Sciatic nerve (tissue), 2 donors: ENCODE results near the gene PIP4P1. TPM values are rescaled to one million over a fixed set of nuclear protein-coding genes. Genes with fewer than 3 reads are reported as not detected.
"Not testable (repeated sequence)": the region's sequence is repeated elsewhere in the genome, so short reads cannot be mapped to it uniquely, and the experiment has no call there.

ENCODE experiments used
- ATAC-seq: fragments of 200-7000 bp; cut with Tn5 transposase; one replicate; pipeline ENCODE4 v1.9.1; 2020; ENCODE audit warnings: mild to moderate bottlenecking, moderate library complexity
- DNase-seq: peaks from one replicate; pipeline ENCODE4 v3.0.0-alpha.2; 2020; ENCODE audit warnings: low spot score
- intact Hi-C: fragments of 100-400 bp; cut with DNase I; formaldehyde crosslinking; loops from one replicate; pipeline ENCODE4 v1.14.2; 2022
- total RNA-seq: library from RNA; stranded (reverse); fragmentation: NEBNext Ultra II Directional; extraction: Animal tissue kit (Norgen Biotek cat#: 25700); gene quantifications from one replicate; pipeline ENCODE4 v1.2.1, GENCODE V29; 2021
- donor health status: DM: no; HTN: no; CAD: no.
- donor health status: DM: no; HTN: no; CAD: no.

Gene PIP4P1
- 33.0 TPM for total RNA-seq

DNA sequence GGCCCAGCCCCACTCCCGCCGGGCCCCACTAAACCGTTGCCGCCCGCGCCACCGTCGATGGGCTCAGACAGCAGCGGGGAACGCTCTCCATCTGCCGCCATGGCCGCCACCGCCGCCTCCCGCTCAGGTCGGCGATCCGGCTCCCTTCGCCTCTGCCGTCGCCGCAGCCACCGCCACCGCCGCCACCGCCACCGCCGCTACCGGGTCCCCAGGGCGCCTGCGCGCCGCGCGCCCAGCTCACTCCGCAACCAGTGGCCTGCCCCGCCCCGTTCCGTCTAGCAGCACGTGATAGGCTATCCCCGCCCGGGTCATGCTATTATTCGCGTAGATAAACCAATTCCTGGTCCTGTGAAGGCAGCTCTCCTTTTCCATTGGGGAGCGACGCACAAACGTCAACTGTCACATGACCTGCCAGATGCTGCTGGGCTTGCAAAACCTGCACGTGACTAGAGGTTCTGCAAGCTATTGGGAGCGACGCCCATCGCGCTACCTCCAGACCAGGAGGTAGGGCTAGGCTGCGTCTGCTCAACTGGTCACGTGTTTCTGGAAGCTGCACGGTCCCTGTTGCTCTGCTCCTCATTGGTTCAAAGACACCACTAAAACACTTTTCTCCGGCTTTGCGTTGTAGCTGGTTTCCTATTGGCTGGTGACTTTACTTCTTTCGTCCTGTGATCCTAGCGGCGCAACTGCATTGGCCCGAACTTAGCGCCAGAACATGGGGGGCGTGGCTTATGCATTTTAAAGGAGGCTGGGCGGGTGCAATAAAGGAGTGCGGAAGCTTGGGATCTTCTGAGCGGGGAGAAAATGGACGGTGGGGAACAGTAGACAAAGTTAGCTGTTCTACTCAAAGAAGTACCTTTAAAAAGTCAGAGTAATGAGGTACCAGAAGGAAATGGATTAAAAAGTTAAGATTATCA lies at the start of gene PIP4P1:
TSS of gene PIP4P1 (minus strand) at position 210 of the 917 bp plus-strand sequence. CDS start at position 101, 109 bp downstream.
- intact Hi-C loops = no loop called here
- ATAC-seq = peak; percentile 99
- peak; percentile 98 for DNase-seq

DNA sequence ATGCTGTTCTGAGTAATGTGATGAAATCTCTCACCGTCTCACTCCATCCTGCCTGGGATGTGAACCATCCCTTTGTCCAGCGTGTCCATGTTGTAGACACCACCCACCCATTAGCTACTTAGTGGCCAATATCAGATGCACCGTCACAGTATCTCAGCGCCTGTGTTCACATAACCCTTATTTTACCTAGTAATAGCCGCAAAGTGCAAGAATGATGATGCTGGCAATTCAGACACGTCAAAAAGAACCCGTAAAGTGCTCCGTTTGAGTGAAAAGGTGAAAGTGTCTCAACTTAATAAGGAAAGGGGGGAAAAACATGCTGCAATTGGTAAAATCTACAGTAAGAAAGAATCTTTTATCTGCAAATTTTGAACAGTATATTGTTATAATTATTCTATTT lies 47.1 kb upstream of the PIP4P1 start:
- ATAC-seq (no peak), DNase-seq (no peak)
- intact Hi-C loops = no loop called here

DNA sequence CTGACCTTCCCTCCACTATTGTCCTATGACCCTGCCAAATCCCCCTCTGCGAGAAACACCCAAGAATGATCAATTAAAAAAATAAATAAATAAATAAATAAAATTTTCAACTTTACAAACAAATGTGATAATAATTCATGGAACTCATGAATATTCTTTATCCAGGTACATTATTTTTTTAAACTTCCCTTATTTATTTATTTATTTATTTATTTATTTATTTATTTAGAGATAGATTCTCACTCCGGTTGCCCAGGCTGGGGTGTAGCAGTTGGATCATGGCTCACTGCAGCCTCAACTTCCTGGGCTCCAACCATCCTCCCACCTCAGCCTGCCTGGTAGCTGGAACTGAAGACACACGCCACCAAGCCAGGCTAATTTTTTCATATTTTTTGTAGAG lies 46.3 kb upstream of the PIP4P1 start:
- DNase-seq, intact Hi-C loops, ATAC-seq: not testable (repeated sequence)

DNA sequence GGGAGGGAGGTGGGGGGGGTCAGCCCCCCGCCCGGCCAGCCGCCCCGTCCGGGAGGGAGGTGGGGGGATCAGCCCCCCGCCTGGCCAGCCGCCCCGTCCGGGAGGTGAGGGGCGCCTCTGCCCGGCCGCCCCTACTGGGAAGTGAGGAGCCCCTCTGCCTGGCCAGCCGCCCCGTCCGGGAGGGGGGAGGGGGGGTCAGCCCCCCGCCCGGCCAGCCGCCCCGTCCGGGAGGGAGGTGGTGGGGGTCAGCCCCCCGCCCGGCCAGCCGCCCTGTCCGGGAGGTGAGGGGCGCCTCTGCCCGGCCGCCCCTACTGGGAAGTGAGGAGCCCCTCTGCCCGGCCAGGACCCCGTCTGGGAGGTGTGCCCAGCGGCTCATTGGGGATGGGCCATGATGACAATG lies 45.5 kb upstream of the PIP4P1 start:
- intact Hi-C loops, DNase-seq, ATAC-seq: not testable (repeated sequence)

DNA sequence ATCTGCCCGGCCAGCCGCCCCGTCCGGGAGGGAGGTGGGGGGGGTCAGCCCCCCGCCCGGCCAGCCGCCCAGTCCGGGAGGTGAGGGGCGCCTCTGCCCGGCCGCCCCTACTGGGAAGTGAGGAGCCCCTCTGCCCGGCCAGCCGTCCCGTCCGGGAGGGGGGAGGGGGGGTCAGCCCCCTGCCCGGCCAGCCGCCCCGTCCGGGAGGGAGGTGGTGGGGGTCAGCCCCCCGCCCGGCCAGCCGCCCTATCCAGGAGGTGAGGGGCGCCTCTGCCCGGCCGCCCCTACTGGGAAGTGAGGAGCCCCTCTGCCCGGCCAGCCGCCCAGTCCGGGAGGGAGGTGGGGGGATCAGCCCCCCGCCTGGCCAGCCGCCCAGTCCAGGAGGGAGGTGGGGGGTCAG lies 45.0 kb upstream of the PIP4P1 start:
- ATAC-seq, intact Hi-C loops, DNase-seq: not testable (repeated sequence)

DNA sequence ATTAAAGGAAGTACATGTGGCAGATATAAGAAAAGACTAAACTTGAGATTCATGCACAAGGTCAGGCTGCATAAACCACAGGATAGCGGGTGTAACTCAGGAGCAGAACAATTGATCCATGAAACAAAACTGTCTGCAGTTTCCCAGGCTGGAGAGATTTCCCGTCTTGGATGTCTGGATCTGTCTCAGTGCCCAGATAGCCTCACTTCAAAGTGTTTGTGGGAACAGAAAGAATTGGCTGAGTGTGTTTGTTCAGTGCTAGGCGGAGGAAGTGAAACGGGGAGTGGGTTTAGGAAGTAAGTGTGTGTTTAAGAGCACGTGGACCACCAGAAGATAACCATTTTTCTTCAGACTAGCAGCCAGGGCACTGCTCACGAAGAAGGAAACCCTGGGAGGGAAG lies 42.7 kb upstream of the PIP4P1 start:
- intact Hi-C loops = no loop called here
- ATAC-seq (peak; percentile 62), DNase-seq (no peak)

DNA sequence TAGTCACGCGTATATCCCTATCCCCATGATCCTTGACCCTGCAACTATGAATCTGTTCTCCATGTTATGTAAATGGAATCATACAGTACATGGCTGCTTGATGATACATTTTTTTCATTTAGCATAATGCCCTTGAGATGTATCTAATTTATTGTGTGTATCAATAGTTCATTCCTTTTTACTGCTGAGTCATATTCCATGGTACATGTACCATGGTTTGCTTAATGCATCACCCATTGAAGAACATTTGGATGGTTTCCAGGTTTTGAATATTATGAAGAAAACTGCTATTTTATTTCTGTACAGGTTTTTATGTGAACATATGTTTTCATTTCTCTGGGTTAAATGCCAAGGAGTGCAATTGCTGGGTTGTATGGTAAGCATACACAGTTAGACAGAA lies 40.1 kb upstream of the PIP4P1 start:
- ATAC-seq (no peak), DNase-seq (no peak)
- intact Hi-C loops = no loop called here

DNA sequence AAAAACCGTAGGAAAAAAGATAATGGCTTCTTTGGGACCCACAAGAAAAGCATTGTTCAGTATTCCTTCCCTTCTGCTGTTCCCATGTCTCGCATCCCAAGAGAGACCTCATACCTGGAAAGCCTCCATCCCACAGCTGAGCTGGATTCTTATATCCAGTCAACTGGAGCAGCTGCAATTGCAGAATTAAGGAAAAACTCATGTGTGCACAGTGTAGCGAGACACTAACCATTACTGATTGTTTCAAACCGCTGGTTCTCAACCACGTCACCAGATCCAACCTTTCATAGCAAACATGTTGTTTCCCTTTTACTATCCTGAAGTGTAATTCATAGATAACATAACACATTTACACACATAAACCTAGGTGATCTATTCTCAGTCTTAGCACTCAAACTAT lies 38.6 kb upstream of the PIP4P1 start:
- DNase-seq = no peak
- no peak for ATAC-seq
- intact Hi-C loops = no loop called here

DNA sequence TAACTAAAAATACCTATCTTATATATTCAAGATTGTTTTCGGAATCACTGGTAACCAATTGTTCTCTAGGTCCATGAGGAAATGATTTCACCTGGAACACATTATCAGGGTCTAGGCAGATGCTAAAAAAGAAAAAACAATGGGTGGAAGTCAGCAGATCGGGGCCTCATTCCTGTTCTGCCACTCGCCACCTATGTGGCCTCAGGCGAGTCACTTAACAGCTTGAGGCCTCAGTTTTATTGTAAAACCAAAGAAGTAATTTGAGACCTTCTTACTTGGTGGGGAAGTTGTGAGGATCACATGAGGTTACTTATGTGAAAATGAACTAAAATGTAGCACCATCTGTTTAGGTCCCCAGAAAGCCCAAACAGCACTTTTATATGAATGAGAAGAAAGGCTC lies 37.9 kb upstream of the PIP4P1 start:
- ATAC-seq (no peak), DNase-seq (no peak)
- intact Hi-C loops = no loop called here

DNA sequence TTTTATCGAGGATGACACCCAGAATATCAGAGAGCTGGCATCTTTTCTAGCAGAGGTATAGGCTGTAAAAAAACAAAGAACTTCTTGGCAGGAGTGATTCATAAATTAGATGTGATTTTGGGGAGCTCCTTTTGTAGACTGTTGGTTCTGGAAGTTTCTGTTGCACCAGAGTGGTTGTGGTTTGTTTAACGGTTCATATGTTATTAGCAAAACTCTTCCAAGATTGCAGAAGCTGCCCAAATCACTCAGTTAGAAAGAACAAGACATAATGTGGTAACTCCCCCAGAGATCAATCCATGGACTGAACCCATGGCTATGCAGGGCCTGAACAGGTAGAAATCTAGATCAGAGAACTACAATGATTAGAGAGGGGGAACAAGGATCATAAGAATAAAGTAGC lies 37.4 kb upstream of the PIP4P1 start:
- intact Hi-C loops = no loop called here
- ATAC-seq (no peak), DNase-seq (no peak)

DNA sequence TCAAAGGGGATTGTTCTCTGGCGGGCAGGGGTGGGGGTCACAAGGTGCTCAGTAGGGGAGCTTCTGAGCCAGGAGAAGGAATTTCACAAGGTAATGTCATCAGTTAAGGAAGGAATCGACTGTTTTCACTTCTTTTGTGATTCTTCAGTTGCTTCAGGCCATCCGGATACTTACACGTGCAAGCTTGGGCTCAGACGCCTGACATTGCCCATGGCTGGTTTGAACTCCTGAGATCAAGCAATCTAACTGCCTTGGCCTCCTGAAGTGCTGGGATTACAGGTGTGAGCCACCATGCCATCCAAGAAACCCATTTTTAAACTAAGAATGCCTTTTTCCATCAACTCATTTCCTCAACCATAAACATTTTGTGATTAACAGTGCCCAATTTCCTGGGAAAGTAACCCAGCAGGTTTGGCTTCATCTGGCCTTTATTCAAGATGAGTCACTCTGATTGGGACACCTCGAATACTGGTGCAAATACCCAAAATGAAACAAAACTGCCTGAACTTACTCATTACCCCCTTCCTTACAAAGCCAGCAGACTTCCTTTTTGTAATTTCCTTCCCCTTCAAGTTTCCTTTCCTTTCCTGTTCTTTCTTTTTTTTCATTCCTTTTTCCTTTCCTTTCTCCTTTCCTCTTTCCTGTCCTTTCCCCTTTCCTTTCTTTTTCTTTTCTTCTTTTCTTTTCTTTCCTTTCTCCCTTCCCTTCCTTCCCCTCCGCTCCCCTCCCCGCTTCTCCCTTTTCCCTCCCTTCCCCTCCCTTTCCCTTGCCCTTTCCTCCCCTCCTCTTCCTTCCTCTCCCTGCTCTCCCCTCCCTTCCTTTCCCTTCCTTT lies 33.9 kb upstream of the PIP4P1 start:
- ATAC-seq (no peak), DNase-seq (no peak)
- intact Hi-C loops = no loop called here

DNA sequence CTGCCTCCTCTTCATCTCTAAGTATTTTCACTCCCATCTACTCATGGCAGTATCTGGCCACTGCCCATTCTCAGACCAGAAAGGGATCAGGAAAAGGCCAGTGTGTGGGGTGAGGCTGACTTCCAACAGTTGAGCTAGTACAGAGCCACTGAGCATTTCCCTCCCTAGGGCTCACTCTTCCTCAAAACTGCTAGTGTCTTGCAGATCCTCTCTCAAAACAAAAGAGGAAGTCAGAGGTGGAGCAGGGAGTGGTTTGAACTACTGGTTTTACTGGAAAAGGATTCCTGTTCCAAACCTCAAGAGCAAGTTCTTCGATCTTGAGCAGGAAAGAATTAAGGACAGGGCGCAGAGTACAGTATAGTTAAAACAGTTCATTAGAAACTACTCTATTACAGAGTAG lies 32.4 kb upstream of the PIP4P1 start:
- ATAC-seq = peak; percentile 63
- no peak for DNase-seq
- intact Hi-C loops = no loop called here

DNA sequence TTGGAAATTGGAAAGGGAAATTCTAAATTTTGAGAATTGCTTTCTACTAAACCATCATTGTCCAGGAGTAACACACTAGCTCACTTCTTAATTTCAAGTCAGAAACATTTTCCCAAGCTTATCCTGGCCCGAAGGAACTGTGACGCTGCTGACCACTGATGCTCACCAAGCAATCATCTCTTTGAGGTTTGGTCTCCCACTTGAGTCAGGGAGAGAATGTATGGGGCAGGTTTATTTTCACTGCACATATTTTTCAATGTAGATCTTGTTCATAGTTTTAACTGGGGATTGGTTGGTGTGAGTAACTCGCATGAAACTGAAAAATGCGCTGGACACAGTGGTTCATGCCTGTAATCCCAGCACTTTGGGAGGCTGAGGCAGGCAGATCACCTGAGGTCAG lies 31.3 kb upstream of the PIP4P1 start:
- ATAC-seq (no peak), DNase-seq (no peak)
- intact Hi-C loops = no loop called here

DNA sequence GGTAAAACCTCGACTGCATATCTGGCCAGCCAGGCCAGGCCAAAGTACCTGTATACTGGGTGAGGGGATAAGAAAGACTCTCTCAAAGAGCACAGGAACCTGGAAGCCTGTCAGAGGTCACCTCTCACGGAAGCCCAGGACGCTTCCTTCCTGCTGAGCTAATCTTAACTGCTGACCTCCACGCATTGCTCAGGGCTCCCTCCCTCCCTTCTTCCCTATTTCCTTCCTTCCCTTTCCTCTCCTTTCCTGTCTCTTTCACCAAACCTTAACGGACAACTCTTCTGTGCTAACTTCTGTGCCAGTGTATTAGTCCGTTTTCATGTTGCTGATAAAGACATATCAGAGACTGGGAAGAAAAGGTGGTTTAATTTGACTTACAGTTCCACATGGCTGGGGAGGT lies 29.3 kb upstream of the PIP4P1 start:
- DNase-seq (no peak), ATAC-seq (no peak)
- intact Hi-C loops = no loop called here

DNA sequence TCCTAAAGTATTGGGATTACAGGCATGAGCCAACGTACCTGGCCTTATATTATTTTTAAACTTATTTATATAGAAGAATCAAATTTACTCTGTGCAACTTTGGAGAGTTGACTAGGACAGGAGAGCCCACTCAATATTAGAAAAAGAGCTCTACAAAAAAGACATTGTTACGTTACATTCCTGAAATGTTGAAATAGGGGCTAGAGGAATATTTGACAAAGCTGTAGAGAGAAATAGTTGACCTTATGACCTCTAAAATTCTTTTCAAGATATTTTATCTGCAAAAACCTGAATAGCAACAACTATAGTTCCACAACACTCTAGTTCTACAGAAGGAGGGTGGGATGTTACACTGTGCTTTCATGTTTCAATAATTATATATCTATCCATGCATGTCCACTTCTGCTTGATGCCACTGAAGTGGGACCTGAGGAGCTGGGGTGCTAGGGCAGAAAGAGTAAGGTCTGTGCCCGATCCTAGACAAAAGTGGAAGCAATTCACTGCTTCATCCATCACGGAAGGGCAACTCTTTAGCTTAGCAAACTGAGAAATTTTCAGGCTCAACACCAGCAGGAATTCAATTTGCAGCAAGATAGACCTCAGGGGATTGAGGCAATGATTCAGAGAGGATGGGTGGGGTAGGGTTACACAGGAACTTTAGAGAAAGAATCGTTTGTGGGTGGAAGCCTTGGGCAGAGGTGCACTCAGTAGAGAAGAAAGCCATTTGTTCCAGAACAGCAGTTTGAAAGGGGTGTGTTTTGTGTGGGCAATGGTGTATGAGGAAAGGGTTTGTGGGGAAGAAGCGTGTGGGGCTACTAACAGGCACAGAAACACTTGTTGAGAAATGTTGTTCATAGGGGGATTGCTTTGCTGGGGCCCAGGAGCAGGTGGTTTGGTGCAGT lies 28.1 kb upstream of the PIP4P1 start:
- intact Hi-C loops = no loop called here
- no peak for DNase-seq
- ATAC-seq = peak; percentile 34

DNA sequence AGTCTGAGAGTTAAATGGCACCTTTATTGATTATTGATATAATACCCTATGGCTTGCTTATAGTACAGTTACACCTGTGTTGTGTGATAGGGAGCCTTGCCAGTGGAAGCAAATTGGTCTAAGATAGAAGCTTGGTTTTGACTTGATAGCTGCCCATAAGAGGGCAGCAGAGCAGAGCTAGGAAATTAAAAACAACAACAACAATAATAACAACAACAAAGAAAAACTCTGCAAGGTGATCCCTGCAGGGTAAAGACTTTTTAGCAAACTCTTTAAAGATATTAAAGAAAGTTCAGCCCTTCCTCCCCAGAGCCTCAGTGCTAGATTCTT lies 26.1 kb upstream of the PIP4P1 start:
- no peak for ATAC-seq
- no peak for DNase-seq
- intact Hi-C loops = no loop called here

DNA sequence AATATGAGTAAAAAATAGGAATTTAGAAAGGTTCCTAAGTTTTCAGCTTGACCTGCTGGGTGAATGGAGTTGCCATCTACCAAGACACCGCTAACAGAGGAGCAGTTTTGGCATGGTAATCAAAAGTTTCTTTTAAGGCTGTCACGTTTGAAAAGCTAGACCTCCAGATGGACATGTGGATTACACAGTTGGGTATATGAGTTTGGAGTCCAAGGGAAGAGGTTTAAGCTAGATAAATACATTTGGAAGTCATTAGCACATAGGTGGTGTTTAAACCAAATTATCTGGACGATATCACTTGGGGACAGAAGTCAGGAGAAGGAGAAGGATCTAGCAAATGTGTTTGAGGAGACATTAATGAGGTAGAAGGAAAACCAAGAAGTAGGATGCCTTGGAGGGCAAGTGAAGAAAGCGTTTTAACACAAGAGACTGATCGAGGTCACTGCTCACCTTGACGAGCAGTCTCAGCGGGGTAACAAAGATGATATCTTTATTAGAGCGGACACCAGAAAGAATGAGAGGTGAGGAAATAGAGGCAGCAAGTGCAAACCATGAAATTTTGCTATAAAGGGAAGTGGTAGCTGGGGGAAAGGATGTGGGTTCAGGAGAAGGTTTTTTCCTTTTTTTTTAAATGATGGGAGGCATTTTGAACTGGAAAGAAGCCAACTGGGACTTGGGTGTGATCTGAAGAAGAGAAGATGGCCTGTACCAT lies 25.6 kb upstream of the PIP4P1 start:
- DNase-seq = no peak
- intact Hi-C loops = no loop called here
- no peak for ATAC-seq

DNA sequence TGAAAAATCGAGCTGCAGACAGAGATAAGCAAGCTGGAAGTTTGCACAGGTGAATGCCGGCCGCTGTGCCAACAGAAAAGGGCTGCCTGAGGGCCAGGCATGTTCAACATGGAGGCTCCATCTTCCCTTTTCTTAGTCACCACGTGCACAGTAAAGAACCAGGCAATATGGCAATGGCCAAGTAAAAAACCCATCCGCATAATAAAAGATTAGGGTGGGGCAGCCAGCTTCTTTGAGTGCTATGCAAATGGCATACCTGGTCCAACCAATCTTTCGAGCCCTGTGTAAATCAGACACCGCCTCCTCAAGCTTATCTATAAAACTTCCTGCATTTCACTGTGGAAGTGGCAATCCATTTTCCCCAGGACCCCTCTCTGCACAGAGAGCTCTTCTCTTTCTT lies 24.7 kb upstream of the PIP4P1 start:
- DNase-seq (no peak), ATAC-seq (no peak)

DNA sequence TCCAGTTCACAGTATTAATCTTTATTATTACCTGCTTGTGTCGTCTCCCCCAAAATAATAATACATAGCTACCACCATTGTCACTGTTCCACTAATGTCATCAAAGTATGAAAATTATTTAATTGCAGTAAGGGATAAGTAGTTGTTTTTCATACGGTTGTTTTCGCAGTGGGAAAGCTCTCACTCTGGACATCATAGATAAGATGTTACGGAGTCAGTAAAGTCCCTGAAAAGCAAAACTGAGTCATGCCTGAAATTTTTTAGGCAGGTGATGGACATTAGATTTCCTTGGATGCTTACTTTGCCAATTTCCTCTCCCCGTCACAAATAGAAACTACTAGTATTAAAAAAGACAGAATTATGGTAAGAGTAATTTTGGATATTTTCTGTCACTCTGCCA lies 21.1 kb upstream of the PIP4P1 start:
- ATAC-seq (no peak), DNase-seq (no peak)
- intact Hi-C loops = no loop called here

More for the DNA sequence above, 24.7 kb upstream of the PIP4P1 start:
- intact Hi-C loops = no loop called here
